GM23338 (cell line): ENCODE data around the gene HMOX2. TPM values are rescaled to one million over a fixed set of nuclear protein-coding genes. Genes with fewer than 3 reads are reported as not detected.

ENCODE experiments used
- ATAC-seq: fragments of 200-7000 bp; cut with Tn5 transposase; 3 replicates; pipeline ENCODE4 v1.9.1; 2020
- DNase-seq: peaks from one replicate; pipeline ENCODE4 v3.0.0-alpha.2; 2015; ENCODE audit warnings: low spot score
- H2AFZ ChIP-seq: fragments of 200-600 bp; sonication (generic); 2 replicates; pipeline ENCODE4 v1.8.0; 2016; ENCODE audit warnings: antibody characterized with exemption, mild to moderate bottlenecking, moderate library complexity
- H3F3A ChIP-seq: fragments of 200-600 bp; sonication (generic); replicated peaks from 2 replicates; pipeline ENCODE4 v1.8.0; 2017; ENCODE audit warnings: antibody characterized with exemption, mixed run types, low read depth
- H3K27ac ChIP-seq: fragments of 200-600 bp; sonication (generic); 2 replicates; pipeline ENCODE4 v1.6.1; 2016; ENCODE audit warnings: low read depth
- H3K27me3 ChIP-seq: fragments of 200-600 bp; sonication (generic); 2 replicates; pipeline ENCODE4 v1.8.0; 2016; ENCODE audit warnings: mild to moderate bottlenecking, mixed run types, moderate library complexity; ENCODE audit not compliant: insufficient read depth
- H3K36me3 ChIP-seq: fragments of 200-600 bp; sonication (generic); 2 replicates; pipeline ENCODE4 v1.8.0; 2016; ENCODE audit warnings: mild to moderate bottlenecking; ENCODE audit not compliant: insufficient read depth
- H3K4me1 ChIP-seq: fragments of 200-600 bp; sonication (generic); 2 replicates; pipeline ENCODE4 v1.8.0; 2016; ENCODE audit warnings: mild to moderate bottlenecking, moderate library complexity; ENCODE audit not compliant: insufficient read depth
- H3K4me2 ChIP-seq: fragments of 200-600 bp; sonication (generic); 2 replicates; pipeline ENCODE4 v1.7.1; 2017; ENCODE audit warnings: mixed run types
- H3K4me3 ChIP-seq: fragments of 200-600 bp; sonication (generic); 2 replicates; pipeline ENCODE4 v1.6.1; 2016; ENCODE audit warnings: mixed run types
- H3K79me2 ChIP-seq: fragments of 200-600 bp; sonication (generic); replicated peaks from 2 replicates; pipeline ENCODE4 v1.8.0; 2017; ENCODE audit warnings: mild to moderate bottlenecking; ENCODE audit not compliant: insufficient read depth
- H3K9me2 ChIP-seq: fragments of 200-600 bp; sonication (generic); 2 replicates; pipeline ENCODE4 v1.8.0; 2017; ENCODE audit not compliant: insufficient read depth
- H4K20me1 ChIP-seq: fragments of 200-600 bp; sonication (generic); replicated peaks from 2 replicates; pipeline ENCODE4 v1.8.0; 2017; ENCODE audit warnings: mild to moderate bottlenecking; ENCODE audit not compliant: insufficient read depth
- H3K27ac Mint-ChIP-seq: 2 replicates; pipeline ENCODE4 v1.8.0; 2020; ENCODE audit warnings: inconsistent platforms, mild to moderate bottlenecking, moderate library complexity, mixed read lengths
- H3K27me3 Mint-ChIP-seq: 3 replicates; pipeline ENCODE4 v1.8.0; 2022; ENCODE audit warnings: low read depth, mild to moderate bottlenecking, moderate library complexity, mixed read lengths, inconsistent platforms; ENCODE audit not compliant: insufficient read depth, poor library complexity
- H3K36me3 Mint-ChIP-seq: 3 replicates; pipeline ENCODE4 v1.8.0; 2021; ENCODE audit warnings: low read depth, mild to moderate bottlenecking, inconsistent platforms, moderate library complexity, mixed read lengths
- H3K4me1 Mint-ChIP-seq: 3 replicates; pipeline ENCODE4 v1.8.0; 2020; ENCODE audit warnings: mild to moderate bottlenecking, inconsistent platforms, mixed read lengths
- H3K4me3 Mint-ChIP-seq: 3 replicates; pipeline ENCODE4 v1.8.0; 2021; ENCODE audit warnings: moderate library complexity, mild to moderate bottlenecking, inconsistent platforms, mixed read lengths
- H3K9me3 Mint-ChIP-seq: 3 replicates; pipeline ENCODE4 v1.8.0; 2020; ENCODE audit warnings: moderate library complexity, mild to moderate bottlenecking, inconsistent platforms, mixed read lengths
- CREB1 ChIP-seq: fragments of 250-450 bp; sonication (Bioruptor Pico); IDR thresholded peaks from 2 replicates; pipeline ENCODE4 v1.5.0; 2020; ENCODE audit warnings: low read depth, mild to moderate bottlenecking, moderate library complexity
- CTCF ChIP-seq, 2 experiments: fragments of 200-600 bp in 1 of 2; sonication (generic) in 1 of 2; conservative IDR thresholded peaks; 2 replicates each; pipeline versions ENCODE4 v1.5.1 to v1.6.1; 2016 to 2017; ENCODE audit warnings: antibody characterized with exemption in 2 of 2, low read depth in 2 of 2, mild to moderate bottlenecking in 2 of 2, moderate library complexity in 1 of 2
- EZH2 ChIP-seq: fragments of 200-600 bp; sonication (generic); IDR thresholded peaks from one replicate; pipeline ENCODE4 v1.8.0; 2017; ENCODE audit warnings: antibody characterized with exemption, mild to moderate bottlenecking, low read depth; ENCODE audit not compliant: unreplicated experiment
- EZH2phosphoT487 ChIP-seq: fragments of 200-600 bp; sonication (generic); IDR thresholded peaks from one replicate; pipeline ENCODE4 v1.8.1; 2018; ENCODE audit warnings: antibody characterized with exemption; ENCODE audit not compliant: unreplicated experiment
- JUNB ChIP-seq: IDR thresholded peaks from one replicate; pipeline ENCODE4 v1.6.1; 2016; ENCODE audit warnings: antibody characterized with exemption; ENCODE audit not compliant: unreplicated experiment
- NANOG ChIP-seq: IDR thresholded peaks from 2 replicates; pipeline ENCODE4 v1.6.1; 2016; ENCODE audit warnings: antibody characterized with exemption, borderline replicate concordance
- REST ChIP-seq: IDR thresholded peaks from one replicate; pipeline ENCODE4 v1.6.1; 2018; ENCODE audit warnings: antibody characterized with exemption; ENCODE audit not compliant: unreplicated experiment
- STAT1 ChIP-seq: IDR thresholded peaks from one replicate; pipeline ENCODE4 v1.6.1; 2016; ENCODE audit warnings: antibody characterized with exemption; ENCODE audit not compliant: unreplicated experiment
- ZNF114 ChIP-seq: fragments of 250-450 bp; sonication (Bioruptor Pico); IDR thresholded peaks from 2 replicates; pipeline ENCODE4 v1.5.0; 2020; ENCODE audit warnings: mild to moderate bottlenecking, moderate library complexity
- ZNF331 ChIP-seq: fragments of 250-450 bp; sonication (Bioruptor Pico); IDR thresholded peaks from 2 replicates; pipeline ENCODE4 v1.5.0; 2020; ENCODE audit warnings: low read depth, mild to moderate bottlenecking, moderate library complexity
- polyA plus RNA-seq: library from polyadenylated mRNA; unstranded; fragments of >200 nt; fragmentation: Nextera tagmentation; extraction: Ambion mirVana; gene quantifications from 2 replicates; pipeline ENCODE4 v1.2.1, GENCODE V29; 2016
- total RNA-seq: library from RNA; depleted of rRNA; stranded (reverse); fragments of >200 nt; shearing (Covaris generic); gene quantifications from 2 replicates; pipeline ENCODE4 v1.2.3, GENCODE V29; 2014

The HMOX2 gene
- total and polyA plus RNA-seq, 2 experiments from 2014 or later = 33.0 to 38.1 TPM

- TF ChIP-seq CTCF (conservative IDR thresholded peaks at IDR 0.05; ENCODE audit: low read depth in 2 of 2) = no peak
- no peak for TF ChIP-seq JUNB
- TF ChIP-seq NANOG = no peak
- TF ChIP-seq CREB1 (CRISPR knock-in tag) = no peak
- no peak for TF ChIP-seq EZH2phosphoT487
- no peak for TF ChIP-seq STAT1
- no peak for TF ChIP-seq REST
- no peak for TF ChIP-seq EZH2
- no peak for TF ChIP-seq ZNF114 (CRISPR knock-in tag)
These were observed 57.3 kb downstream of the HMOX2 start (continued) for GRCh38 chr16:4533490-4533889.

GRCh38 chr16:4534151-4534790, 58.1 kb downstream of the HMOX2 start:
- peaks cover 13% of the 10 kb centered on the region for H4K20me1 ChIP-seq
- no peak overlapping the region for H3K4me2 ChIP-seq
- peaks cover 4% of the 10 kb centered on the region for H3K36me3 ChIP-seq
- H3K4me1 ChIP-seq = peaks cover 16% of the 10 kb centered on the region; the same call in 1 of the 2 replicates
- H2AFZ ChIP-seq = no peak overlapping the region
- peaks cover 21% of the 10 kb centered on the region for H3F3A ChIP-seq
- H3K9me2 ChIP-seq = peaks cover 4% of the 10 kb centered on the region; the same call in 1 of the 2 replicates
- H3K79me2 ChIP-seq = peaks cover 59% of the 10 kb centered on the region
- ATAC-seq (no peak), DNase-seq (no peak)
- H3K27me3 ChIP-seq = peaks cover 5% of the 10 kb centered on the region
- H3K27ac Mint-ChIP-seq = peak overlapping the region; percentile 65; the same call in 1 of the 2 replicates
- peaks cover 39% of the 10 kb centered on the region for H3K4me1 Mint-ChIP-seq
- H3K27me3 Mint-ChIP-seq = peaks cover 26% of the 10 kb centered on the region
- H3K9me3 Mint-ChIP-seq = peaks cover 7% of the 10 kb centered on the region
- peaks cover 42% of the 10 kb centered on the region for H3K36me3 Mint-ChIP-seq
- H3K4me3 ChIP-seq = no peak overlapping the region
- 0 out of 2 replicates have a peak overlapping the region, but pooled peaks have one; percentile 32 for H3K27ac ChIP-seq
- no peak for TF ChIP-seq CTCF (conservative IDR thresholded peaks at IDR 0.05; ENCODE audit: low read depth in 2 of 2)
- TF ChIP-seq ZNF331 (CRISPR knock-in tag) = no peak
- no peak for TF ChIP-seq REST
- H3K4me3 Mint-ChIP-seq = no peak overlapping the region
